ENCODE data around the gene GSK3B. TPM values are rescaled to one million over a fixed set of nuclear protein-coding genes. Genes with fewer than 3 reads are reported as not detected.

Gene GSK3B
- total and polyA plus RNA-seq, 10 of the 15 experiments (the other 5 are each of a cell fraction or from before 2014, with no cell fraction given), result 8.5 to 49.8 (median 25.5) TPM

GRCh38 chr3:119829420-119829819 is 264.8 kb downstream of the GSK3B start:
- POLR2A ChIA-PET, result interaction anchor here (1.4 kb wide), 1 partner anchor 21 kb away, joined by 3 read pairs; no protein-coding TSS in a partner anchor
- intact Hi-C loops (cut with micrococcal nuclease; ENCODE audit: unreplicated experiment) (loop anchor here (10.0 kb wide), 1 partner anchor 725 kb away; no protein-coding TSS in a partner anchor), in situ Hi-C loops (cut with MboI) (no loop called here)
- H3K79me2 ChIP-seq (ENCODE audit: control insufficient read depth, insufficient read depth, low read length), result no peaks in the 10 kb centered on the region
- DNase-seq (ENCODE audit: low read depth, low spot score), result no peak
- no peak for ATAC-seq
- H4K20me1 ChIP-seq (ENCODE audit: control insufficient read depth, insufficient read depth), result no peaks in the 10 kb centered on the region
- no peak overlapping the region for H3K9ac ChIP-seq (ENCODE audit: control insufficient read depth, insufficient read depth, low read length)
- H3K4me1 ChIP-seq (ENCODE audit: control insufficient read depth, insufficient read depth, low read length), result no peaks in the 10 kb centered on the region
- no peak overlapping the region for H3K27ac ChIP-seq (ENCODE audit: control insufficient read depth, insufficient read depth)
- no TSS peak for BruUV-seq (replicated peaks)
- no peaks in the 10 kb centered on the region for H3K27me3 ChIP-seq (replicated peaks in 1 of 2; ENCODE audit: control insufficient read depth in 2 of 2, insufficient read depth in 2 of 2, low read length in 1 of 2)
- SMC1A ChIA-PET (ENCODE audit: uncharacterized antibody, unreplicated experiment), result interaction anchor here (1.0 to 2.0 kb wide), 3 partner anchors 12 to 29 kb away, joined by 3 to 6 read pairs (median 3); no protein-coding TSS in a partner anchor
- no peak for FAIRE-seq
- TF ChIP-seq ETV6 (conservative IDR thresholded peaks at IDR 0.05 in 1 of 2, IDR thresholded peaks at IDR 0.05 in 1 of 2; ENCODE audit: borderline replicate concordance in 1 of 2, low read depth in 1 of 2) (no peak), BCLAF1 (IDR thresholded peaks at IDR 0.05) (no peak), CBX5 (IDR thresholded peaks at IDR 0.05; ENCODE audit: low read depth) (no peak), HDAC2 (IDR thresholded peaks at IDR 0.05) (no peak), BACH1 (IDR thresholded peaks at IDR 0.05; ENCODE audit: borderline replicate concordance) (no peak), HDGF (IDR thresholded peaks at IDR 0.05) (no peak), FOXK2 (IDR thresholded peaks at IDR 0.05) (no peak), CBFB (IDR thresholded peaks at IDR 0.05; ENCODE audit: low read depth) (no peak), RBBP5 (conservative IDR thresholded peaks at IDR 0.05) (no peak), ZNF274 (IDR thresholded peaks at IDR 0.05; ENCODE audit: insufficient read depth, insufficient read length) (no peak), PKNOX1 (IDR thresholded peaks at IDR 0.05) (no peak), PAX5 (IDR thresholded peaks at IDR 0.05; ENCODE audit: borderline replicate concordance, low read depth, low read length) (no peak), JUNB (IDR thresholded peaks at IDR 0.05) (no peak), FOXM1 (IDR thresholded peaks at IDR 0.05; ENCODE audit: low read depth, low read length) (no peak), ZZZ3 (IDR thresholded peaks at IDR 0.05; ENCODE audit: control insufficient read depth, insufficient read length, low read depth) (no peak), ZBTB40 (IDR thresholded peaks at IDR 0.05; ENCODE audit: borderline replicate concordance) (no peak), IRF4 (IDR thresholded peaks at IDR 0.05; ENCODE audit: low read depth, low read length) (no peak)
- H3K4me2 ChIP-seq (ENCODE audit: control insufficient read depth, insufficient read depth), result no peak overlapping the region
- CTCF ChIA-PET, result interaction anchor here (0.9 to 3.1 kb wide), 7 partner anchors 10 to 318 kb away, joined by 3 to 15 read pairs (median 8); no protein-coding TSS in a partner anchor
- H3K9me3 ChIP-seq (replicated peaks; ENCODE audit: control insufficient read depth, insufficient read depth, low read length), result no peaks in the 10 kb centered on the region
- H2AFZ ChIP-seq (ENCODE audit: control insufficient read depth, low read depth, low read length), result no peak overlapping the region
- no peak overlapping the region for H3K4me3 ChIP-seq
- RAD21 ChIA-PET (ENCODE audit: unreplicated experiment), result interaction anchor here (1.0 kb wide), 1 partner anchor 315 kb away, joined by 3 read pairs; no protein-coding TSS in a partner anchor
- WGBS (ENCODE audit: insufficient coverage, insufficient replicate concordance, low lambda C conversion rate, missing lambda C conversion rate), result 91% methylated on average over 2 of the region's 2 CpGs
- peaks cover 4 to 14% of the 10 kb centered on the region in 2 experiments for H3K36me3 ChIP-seq (ENCODE audit: control insufficient read depth in 2 of 2, insufficient read depth in 2 of 2, low read length in 1 of 2)
